Activated gamma-delta T cell treated with Interleukin-2 at 50 U/mL for 16 hours (primary cell): Measurements from ENCODE around the gene GNAQ.
"Not testable (repeated sequence)": the region's sequence is repeated elsewhere in the genome, so short reads cannot be mapped to it uniquely, and the experiment has no call there.

Source experiments
- DNase-seq: peaks from one replicate; pipeline ENCODE4 v3.0.0-alpha.2; 2020

Gene GNAQ

DNA sequence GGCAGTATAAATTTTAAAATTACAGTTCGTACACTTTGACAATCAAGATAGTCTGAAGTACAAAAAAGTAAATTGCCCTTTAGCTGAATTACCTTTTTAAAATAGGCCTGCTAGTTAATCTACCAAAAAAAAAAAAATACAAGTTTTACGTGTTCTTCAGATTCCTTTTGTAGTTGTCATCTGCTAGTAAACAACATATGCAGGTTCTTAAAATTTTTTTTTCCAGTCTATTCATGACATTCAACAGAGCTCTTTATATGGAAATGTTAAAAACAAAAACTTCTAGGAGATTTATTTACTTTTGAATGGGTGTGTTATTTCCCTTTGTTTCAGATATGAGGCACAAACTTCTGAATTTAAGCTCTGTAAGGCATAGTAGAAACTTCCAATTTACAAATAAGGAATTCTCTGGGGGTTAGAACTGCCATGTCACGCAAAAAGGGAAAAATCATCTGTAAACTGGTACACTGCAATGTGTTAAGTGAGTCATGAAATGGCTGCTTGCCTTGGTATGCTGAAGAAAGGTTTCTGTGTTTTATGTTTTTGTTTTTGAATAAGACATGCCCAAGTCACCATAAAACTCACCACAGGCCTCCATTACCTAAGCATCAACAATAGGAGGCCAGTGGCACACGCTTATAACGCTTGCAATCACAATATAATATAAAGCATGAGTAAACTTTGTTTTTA is 313.9 kb downstream of the GNAQ start:
- not testable (repeated sequence) for DNase-seq

DNA sequence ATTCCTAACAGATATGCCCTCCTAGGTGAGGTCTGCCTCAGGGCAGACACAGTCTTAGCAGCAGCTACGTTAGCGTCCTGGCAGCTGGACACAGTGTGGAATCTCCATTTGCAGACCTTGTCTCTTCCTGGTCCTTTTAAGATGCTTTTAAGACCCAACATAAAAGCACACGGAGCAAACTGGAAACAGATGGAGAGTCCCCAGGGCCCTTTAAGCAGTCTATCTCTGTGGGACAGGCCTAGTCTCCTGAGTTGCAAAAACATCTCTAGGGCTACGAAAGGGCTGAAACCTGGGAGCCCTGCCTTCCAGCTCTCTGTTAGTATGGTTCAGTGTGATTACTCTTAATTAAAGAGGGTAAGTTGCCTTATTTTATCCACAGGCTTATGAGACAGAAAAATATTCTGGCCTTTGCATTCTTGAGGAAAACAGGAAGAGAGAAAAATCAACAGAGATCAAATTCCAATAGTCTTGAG is 317.5 kb downstream of the GNAQ start:
- no peak for DNase-seq

DNA sequence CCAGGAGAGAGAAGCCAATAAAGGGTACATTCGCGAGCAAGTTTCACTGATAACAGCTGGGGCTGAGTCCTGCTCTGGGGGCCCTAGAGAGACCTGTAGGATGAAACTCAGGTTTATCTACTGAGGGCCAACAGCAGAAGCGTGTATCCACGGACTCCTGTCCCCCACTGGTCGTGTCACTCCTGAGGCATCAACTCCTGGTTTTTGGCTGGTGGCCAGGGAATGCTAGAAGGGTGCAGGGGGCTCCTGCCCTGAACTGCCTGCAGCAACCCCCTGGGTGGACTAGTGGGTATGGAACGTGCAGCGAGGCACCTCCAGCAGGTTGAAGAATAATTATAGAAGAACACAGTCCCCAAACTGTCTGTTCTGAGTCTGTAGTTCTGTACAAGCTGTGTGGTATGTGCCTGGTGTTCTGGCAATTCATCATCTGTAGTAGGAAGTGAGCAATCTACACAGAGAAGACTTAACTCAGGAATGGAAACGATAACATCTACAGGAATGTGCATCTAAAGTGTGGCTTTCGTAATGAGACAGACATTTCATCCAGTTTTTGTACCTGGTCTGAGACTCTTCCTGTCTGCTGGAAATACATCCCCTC is 319.0 kb downstream of the GNAQ start:
- no peak for DNase-seq

DNA sequence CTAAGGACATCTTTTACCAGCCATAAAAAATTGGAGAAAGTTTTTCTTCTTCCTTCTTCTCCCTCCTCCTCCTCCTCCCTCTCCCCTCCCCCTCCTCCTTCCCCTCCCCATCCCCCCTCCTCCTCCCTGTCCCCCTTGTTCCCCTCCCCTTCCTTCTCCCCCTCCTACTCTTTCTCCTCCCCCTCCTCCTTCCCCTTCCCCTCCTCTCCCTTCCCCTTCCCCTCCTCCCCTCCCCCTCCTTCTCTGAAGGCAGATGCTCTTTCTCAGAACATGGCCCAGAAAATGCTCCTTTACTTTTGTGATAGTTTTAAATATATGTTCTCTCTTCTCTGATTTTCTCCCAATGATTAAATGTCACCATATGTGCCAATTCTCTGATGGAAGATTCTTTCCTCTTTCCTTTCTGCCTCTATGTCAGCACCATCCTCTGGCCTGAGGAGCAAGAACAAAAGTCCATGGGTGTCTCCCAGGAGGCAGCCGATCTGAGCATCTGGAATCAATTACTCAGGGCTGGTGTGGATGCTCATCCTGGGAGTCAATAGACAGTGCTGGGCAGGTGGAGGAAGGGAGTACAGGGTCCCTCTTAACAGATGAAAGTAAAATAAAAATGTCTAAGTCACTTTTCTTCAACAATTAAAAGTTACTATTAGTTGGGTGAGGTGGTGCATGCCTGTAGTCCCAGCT is 320.5 kb downstream of the GNAQ start:
- DNase-seq: no peak

DNA sequence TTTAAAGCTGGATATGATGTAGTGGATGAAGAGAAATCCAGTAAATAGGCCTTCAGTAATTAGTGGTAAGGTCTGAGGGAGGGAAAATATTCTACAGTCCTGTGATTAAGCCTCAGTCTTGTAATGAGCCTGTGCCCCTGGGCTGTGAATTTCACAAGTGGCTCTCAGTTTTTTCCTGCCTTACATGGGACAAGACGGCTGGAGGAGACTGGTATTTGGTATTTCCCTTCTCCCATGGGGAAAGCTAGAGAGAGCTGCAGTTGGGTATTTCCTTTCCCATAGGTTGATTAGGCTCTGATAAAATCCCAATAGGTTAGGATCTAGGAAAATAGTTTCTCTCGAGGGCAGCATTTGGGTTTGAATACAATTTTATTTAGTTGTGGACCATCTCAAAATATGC is 321.3 kb downstream of the GNAQ start:
- DNase-seq: no peak

DNA sequence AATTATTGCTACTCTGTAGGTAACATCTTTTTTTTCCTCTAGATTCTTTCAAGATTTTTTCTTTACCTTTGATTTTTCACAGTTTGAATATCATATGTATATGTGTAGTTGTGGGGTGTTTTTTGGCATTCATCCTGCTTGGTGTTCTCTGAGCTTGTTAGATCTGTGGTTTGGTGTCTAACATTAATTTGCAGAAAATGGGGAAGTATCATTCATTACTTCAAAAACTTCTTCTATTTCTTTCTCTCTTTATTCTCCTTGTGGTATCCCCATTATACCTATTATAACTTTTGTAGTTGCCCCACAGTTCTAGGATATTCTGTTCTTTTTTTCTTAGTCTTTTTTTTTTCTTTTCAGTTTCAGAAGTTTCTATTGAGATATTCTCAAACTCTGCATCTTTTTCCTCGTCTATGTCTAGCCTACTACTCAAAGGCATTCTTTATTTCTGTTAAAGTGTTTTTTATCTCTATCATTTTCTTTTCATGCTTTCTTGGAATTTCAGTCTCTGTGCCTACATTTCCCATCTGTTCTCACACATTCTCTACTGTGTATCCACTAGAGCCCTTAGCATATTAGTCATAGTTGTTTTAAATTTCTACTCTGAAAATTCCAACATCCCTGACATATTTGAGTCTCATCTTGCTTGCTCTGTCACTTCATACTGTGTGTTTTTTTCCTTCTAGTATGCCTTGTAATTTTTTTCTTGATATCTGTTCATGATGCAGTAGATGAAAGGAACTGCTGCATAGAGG is 323.4 kb downstream of the GNAQ start:
- no peak for DNase-seq

DNA sequence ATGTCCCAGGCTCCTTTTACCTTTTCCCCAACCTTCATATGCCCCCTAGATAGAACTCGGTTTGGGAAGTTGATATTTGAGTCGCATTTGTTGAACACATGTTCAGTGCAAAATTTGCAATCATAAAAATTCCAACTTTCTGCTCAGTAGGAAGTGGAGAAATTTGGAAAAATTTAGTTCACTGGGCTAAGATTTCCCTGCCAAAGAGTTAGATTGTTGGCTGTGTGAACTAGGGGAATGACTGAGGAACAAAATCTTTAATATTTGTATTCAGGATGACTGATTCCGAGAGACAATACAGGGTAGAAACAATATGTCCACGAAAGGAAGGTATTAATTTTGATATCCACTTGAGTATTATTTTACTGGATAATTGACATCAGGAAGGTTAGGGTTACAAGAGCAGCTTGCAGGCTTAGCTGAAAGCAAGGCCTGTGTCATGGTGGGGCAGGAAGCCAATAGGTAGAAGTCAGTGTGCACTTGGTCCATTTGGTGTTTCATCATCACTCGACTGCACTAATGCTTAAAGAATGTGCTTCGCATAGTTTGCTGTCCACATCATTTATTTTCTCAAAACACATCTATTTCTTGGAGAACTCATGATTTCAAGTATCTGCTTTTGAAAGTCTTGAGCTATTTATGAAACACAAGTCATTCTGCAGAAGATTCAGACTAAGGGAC is 324.1 kb downstream of the GNAQ start:
- no peak for DNase-seq

DNA sequence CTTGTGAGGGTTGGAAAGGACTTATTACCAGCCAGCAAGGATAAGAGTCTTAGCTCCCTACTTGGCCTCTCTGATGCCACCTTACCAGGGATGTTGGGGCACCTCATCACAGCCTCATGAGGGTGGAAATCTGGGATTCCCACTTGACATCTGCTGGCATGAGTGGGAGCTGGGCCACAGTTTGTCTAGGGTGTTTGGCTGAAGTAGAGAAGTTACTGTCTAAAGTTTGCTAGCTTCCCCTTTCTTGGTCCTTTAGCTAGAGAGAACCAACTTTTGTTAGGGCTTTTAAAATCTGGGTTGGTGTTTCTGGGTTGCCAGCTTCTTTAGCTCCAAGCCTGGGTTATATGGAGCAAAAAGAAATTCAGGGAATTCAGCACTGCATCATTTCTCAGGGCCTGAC is 326.0 kb downstream of the GNAQ start:
- no peak for DNase-seq

DNA sequence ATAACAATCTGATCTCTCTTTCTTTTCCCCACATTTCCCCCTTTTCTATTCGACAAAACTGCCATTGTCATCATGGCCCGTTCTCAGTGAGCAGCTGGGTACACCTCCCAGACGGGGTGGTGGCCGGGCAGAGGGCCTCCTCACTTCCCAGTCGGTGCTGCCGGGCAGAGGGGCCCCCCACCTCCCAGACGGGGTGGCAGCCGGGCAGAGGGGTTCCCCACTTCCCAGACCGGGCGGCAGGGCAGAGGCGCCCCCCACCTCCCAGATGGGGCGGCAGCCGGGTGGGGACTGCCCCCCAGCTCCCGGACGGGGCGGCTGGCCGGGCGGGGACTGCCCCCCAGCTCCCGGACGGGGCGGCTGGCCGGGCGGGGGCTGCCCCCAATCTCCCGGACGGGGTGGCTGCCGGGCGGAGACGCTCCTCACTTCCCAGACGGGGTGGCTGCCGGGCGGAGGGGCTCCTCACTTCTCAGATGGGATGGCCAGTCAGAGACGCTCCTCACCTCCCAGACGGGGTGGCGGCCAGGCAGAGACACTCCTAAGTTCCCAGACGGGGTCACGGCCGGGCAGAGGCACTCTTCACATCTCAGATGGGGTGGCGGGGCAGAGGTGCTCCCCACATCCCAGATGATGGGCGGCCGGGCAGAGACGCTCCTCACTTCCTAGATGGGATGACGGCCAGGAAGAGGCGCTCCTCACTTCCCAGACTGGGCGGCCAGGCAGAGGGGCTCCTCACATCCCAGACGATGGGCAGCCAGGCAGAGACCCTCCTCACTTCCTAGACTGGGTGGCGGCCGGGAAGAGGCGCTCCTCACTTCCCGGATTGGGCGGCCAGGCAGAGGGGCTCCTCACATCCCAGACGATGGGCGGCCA is 328.9 kb downstream of the GNAQ start:
- not testable (repeated sequence) for DNase-seq

DNA sequence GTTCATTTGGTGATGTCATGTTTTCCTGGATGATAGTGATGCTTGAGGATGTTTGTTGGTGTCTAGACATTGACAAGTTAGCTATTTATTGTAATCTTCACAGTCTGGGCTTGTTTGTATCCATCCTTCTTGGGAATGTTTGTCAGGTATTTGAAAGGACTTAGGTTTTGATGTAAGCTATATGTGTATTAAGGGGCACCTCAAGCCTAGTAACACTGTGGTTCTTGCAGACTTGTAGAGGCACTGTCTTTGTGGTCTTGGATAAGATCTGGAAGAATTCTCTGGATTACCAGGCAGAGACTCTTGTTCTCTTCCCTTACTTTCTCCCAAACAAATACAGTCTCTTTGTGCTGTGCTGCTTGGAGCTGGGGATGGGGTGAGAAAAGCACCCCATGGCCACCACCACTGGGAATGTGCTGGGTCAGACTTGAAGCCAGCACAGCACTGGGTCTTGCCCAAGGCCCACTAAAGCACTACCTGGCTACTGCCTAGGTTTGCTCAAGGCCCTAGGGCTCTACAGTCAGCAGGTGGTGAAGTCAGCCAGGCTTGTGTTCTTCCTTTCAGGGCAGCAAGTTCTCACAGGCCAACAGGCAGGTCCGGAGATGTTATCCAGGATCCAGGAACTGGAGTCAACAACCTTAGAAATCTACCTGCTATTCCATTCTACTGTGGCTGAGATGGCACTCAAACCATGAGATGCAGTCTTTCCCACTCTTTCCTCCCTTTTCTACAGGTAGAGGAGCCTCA is 334.2 kb downstream of the GNAQ start:
- no peak for DNase-seq

DNA sequence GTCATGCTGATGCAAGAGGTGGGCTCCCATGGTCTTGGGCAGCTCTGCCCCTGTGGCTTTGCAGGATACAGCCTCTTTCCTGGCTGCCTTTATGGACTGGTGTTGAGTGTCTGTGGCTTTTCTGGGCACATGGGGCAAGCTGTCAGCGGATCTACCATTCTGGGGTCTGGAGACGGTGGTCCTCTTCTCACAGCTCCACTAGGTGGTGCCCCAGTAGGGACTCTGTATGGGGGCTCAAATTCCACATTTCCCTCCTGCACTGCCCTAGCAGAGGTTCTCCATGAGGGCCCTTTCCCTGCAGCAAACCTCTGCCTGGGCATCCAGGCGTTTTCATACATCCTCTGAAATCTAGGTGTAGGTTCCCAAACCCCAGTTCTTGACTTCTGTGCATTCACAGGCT is 340.9 kb downstream of the GNAQ start:
- not testable (repeated sequence) for DNase-seq

DNA sequence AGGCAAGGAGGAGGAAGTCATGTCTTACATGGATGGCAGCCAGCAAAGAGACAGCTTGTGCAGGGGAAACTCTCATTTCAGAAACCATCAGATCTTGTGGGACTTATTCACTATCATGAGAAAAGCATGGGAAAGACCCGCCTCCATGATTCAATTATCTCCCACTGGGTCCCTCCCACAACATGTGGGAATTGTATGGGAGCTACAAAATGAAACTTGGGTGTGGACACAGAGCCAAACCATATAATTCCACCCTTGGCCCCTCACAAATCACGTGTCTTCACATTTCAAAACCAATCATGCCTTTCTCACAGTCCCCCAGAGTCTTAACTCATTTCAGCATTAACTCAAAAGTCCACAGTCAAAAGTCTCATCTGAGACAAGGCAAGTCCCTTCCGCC is 341.5 kb downstream of the GNAQ start:
- DNase-seq: not testable (repeated sequence)

DNA sequence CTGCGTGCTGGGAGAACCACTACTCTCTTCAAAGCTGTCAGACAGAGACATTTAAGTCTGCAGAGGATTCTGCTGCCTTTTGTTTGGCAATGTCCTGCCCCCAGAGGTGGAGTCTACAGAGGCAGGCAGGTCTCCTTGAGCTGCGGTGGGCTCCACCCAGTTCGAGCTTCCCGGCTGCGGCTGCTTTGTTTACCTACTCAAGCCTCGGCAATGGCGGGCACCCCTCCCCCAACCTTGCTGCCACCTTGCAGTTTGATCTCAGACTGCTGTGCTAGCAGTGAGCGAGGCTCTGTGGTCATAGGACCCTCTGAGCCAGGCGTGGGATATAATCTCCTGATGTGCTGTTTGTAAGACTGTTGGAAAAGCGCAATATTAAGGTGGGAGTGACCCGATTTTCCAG is 343.9 kb downstream of the GNAQ start:
- not testable (repeated sequence) for DNase-seq

DNA sequence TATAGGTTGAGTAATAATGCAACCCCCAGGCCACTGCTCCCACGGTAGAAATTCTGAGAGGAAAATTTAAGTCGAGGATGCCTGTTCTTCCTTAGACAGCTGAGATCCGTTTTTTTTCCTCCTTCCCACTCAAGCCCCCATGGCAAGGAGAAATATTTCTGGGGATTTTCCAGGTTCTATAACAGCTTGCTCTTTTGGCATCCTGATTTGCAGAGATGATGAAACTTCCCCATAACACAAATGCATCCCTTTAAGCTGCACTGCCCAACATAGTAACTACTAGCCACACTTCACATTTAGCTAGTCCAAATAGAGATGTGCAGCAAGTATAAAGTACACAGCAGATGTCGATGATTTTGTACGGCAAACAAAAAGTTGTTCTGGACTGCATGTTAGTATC is 351.0 kb downstream of the GNAQ start:
- no peak for DNase-seq

DNA sequence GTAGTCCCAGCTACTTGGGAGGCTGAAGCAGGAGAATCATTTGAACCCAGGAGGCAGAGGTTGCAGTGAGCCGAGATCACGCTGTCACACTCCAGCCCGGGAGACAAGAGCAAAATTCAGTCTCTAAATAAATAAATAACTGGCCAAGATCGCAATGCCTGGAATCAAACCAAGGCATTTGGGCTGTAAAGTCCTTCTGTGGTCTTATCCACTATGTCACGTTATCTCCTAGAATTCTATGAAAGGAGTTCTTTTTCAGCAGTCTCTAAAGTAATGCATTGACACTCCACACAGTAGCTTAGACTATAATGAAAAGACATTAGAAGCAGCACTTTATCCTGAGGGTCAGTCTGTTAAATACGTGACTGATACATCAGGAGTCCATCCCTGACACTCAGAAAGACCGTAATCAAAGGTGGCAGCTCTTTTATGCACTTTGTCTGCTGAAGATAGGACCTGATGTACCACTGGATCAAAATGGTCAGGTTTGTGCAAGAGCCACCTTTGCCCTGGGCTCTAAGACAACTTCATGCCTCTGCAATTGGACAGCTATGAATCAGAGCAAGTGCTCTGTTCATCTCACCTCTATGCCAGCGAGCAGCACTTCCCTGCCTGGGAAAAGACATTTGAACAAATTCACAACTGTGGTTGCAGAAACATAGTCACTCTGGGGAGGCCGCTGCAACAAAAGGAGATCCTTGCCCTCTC is 351.8 kb downstream of the GNAQ start:
- DNase-seq: no peak

DNA sequence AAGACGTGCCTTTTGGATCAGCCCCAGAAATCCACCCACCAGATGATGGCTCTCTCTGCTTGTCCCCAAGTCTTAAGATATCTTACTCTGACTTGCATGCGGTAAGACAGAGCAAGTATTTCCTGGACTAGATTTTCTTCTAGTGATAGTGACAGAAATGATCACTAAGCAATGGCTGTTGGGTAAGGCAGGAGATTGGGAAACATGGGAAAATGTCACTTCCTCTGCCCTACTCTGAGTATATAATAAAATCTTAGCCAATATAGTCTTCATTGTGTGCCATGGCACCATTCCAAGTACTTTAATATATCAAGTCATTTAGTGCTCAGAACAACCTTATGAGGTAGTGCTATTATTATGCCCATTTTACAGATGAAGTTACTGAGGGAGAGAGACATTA is 352.5 kb downstream of the GNAQ start:
- no peak for DNase-seq

DNA sequence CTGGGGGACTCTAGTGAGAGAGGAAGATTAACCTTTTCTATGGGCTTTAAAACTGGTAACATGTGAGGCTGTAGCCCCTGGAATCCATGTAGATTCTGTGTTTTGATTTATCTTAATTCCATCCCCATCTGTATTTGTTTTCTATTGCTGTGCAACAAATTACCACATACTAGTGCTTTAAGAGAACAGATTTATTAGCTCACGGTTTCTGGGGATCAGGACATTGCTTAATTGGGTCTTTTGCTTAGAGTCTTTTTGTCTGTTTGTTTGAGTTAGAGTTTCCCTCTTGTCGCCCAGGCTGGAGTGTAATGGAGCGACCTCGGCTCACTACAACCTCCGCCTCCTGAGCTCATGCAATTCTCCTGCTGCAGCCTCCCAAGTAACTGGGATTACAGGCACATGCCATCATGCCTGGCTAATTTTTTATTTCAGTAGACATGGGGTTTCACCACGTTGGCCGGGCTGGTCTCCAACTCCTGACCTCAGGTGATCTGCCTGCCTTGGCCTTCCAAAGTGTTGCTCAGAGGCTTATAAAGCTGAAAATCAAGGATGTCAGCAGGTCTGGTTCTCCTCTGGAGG is 353.6 kb downstream of the GNAQ start:
- DNase-seq: no peak

DNA sequence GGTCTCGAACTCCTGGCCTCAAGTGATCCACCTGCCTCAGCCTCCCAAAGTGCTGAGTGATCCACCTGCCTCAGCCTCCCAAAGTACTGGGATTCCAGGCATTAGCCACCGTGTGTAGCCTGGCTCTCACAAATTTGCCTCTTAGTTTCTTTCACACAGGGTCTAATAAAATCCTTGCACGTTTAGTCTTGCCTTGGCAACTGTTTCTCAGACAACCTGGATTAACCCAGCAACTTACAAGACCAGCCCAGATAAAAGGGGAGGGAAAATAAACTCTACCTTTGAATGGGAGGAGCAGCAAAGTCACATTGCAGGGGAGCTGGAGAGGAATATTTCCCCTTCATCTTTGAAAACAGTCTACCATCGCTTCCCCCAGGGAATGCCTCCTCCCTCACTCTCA is 354.2 kb downstream of the GNAQ start:
- DNase-seq: no peak

DNA sequence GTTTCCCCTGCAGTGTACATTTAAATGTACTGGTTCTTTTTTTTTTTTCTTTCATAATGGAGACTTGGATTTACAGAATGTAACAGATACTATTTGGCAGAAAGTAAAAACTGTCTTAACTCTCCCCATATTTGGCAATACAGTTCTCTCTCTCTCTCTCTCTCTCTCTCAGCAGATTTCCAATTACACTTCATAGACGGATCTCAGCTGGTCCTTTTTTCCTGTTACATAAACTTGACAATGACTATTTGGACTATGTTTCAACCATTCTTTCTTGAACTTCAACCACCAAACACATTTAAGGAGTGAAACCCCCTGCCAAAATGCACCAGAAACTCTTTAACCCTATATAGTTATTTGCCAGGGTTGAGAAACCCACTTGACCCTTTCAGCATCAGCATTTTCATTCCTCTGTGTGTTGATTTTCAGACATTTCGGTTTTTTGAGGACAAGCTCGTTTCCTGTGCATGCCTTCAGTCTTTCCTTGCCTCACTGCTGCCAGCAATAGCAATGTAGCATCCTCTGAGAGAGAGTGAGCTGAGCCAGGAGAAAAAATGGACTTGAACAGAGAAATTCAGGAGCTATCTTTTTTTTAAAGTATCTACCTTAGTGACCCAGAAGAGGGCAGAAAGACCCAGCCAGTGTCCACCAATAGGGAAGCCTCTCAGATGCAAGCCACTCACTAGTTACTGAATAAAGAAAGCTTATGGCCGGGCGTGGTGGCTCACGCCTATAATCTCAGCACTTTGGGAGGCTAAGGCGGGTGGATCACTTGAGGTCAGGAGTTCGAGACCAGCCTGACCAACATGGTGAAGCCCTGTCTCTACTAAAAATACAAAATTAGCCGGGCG is 357.4 kb downstream of the GNAQ start:
- no peak for DNase-seq
